ENCODE measurements around the gene PER3. TPM values are rescaled to one million over a fixed set of nuclear protein-coding genes. Genes with fewer than 3 reads are reported as not detected.

Gene PER3
- total and polyA plus RNA-seq, 2 donors from 2014 or later, result 5.1 to 23.8 TPM

DNA sequence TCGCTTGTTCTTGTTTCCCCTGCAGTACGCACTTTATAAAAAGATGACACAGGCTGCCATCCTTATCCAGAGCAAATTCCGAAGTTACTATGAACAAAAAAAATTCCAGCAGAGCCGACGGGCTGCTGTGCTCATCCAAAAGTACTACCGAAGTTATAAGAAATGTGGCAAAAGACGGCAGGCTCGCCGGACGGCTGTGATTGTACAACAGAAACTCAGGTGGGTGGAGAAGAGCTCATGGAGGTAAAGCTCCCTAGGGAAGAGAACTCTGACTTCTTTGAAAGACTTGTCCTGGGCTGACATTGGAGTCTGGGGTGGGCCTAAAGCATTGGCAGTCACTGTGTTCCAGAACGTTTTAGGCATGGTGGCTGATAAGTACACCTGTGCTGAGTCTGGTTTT, 32.9 kb upstream of the PER3 start:
- FAIRE-seq (no peak), DNase-seq (no peak)
- TF ChIP-seq, protein P1, sequence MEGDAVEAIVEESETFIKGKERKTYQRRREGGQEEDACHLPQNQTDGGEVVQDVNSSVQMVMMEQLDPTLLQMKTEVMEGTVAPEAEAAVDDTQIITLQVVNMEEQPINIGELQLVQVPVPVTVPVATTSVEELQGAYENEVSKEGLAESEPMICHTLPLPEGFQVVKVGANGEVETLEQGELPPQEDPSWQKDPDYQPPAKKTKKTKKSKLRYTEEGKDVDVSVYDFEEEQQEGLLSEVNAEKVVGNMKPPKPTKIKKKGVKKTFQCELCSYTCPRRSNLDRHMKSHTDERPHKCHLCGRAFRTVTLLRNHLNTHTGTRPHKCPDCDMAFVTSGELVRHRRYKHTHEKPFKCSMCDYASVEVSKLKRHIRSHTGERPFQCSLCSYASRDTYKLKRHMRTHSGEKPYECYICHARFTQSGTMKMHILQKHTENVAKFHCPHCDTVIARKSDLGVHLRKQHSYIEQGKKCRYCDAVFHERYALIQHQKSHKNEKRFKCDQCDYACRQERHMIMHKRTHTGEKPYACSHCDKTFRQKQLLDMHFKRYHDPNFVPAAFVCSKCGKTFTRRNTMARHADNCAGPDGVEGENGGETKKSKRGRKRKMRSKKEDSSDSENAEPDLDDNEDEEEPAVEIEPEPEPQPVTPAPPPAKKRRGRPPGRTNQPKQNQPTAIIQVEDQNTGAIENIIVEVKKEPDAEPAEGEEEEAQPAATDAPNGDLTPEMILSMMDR (IDR thresholded peaks at IDR 0.05; ENCODE audit: borderline replicate concordance, extremely low read depth, insufficient read depth), result no peak
- intact Hi-C loops (cut with DNase I), result no loop called here
- Histone ChIP-seq H3K4me1 (ENCODE audit: control insufficient read depth in 2 of 3, insufficient read depth in 2 of 3, low read depth in 1 of 3, low read length in 3 of 3) (no peaks in the 10 kb centered on the region), H3K4me3 (ENCODE audit: low read length in 3 of 3) (no peak overlapping the region), H3K27ac (ENCODE audit: low read depth in 2 of 2, low read length in 2 of 2) (no peak overlapping the region), H3K27me3 (ENCODE audit: control insufficient read depth, insufficient read depth, low read length) (no peaks in the 10 kb centered on the region), H3K9ac (ENCODE audit: low read length in 3 of 3) (no peak overlapping the region), H3K9me3 (ENCODE audit: control insufficient read depth in 2 of 3, insufficient read depth in 1 of 3, low read length in 3 of 3) (no peaks in the 10 kb centered on the region), H3K36me3 (ENCODE audit: control insufficient read depth in 2 of 3, insufficient read depth in 3 of 3, low read length in 3 of 3) (no peaks in the 10 kb centered on the region)

DNA sequence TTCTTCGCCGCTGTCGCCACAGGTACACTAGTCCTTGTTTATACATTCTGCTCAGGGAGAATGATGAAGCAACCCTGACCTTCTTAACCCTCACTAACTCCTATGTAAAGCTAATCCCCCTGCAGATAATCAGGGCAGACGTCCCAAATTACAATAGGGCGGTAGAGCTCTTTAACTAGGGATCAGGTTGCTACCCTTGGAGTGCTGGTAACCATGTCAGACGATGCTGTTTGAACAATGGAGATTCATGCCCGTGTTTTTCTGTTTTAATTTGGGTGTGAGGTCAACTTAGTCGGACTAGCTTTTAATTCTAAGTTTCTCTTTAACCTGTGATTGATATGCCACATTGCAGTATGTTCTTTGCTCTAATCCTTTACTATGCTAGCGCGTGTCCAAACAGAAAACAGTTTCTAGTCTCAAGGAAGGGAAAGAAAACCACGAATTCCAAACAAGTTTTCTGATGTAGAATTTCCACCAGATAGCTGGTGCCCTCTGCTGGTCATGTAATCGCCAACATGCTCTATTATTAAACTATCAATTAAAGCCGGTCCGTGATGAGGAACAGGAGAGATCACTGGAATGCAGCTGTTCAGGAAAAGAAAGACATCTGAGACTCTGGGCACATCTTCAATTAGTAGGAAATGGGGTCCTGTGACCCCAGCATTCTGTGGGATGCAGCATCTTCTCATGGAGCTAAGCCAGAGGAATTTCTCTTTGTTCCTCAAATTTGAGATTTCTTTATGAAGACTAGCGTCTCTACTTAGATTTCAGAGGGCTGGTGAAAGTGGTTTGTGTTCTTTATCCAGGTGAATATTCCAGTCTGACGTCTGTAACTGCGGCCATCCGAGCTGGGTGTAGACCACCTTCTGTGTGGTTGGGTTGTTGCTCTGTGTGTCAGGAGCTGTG, 31.3 kb upstream of the PER3 start:
- peak overlapping the region; percentile 36 to 60 (median 56) for H3K4me3 ChIP-seq (ENCODE audit: low read length in 3 of 3)
- intact Hi-C loops (cut with DNase I), result no loop called here
- H3K4me1 ChIP-seq (ENCODE audit: control insufficient read depth in 2 of 3, insufficient read depth in 2 of 3, low read depth in 1 of 3, low read length in 3 of 3), result no peaks in the 10 kb centered on the region
- H3K9me3 ChIP-seq (ENCODE audit: control insufficient read depth in 2 of 3, insufficient read depth in 1 of 3, low read length in 3 of 3), result no peaks in the 10 kb centered on the region
- peak overlapping the region in 2 of 3 donors; percentile 30 to 68 for H3K9ac ChIP-seq (ENCODE audit: low read length in 3 of 3)
- no peaks in the 10 kb centered on the region for H3K27me3 ChIP-seq (ENCODE audit: control insufficient read depth, insufficient read depth, low read length)
- H3K36me3 ChIP-seq (ENCODE audit: control insufficient read depth in 2 of 3, insufficient read depth in 3 of 3, low read length in 3 of 3), result no peaks in the 10 kb centered on the region
- TF ChIP-seq, protein P1 (IDR thresholded peaks at IDR 0.05; ENCODE audit: borderline replicate concordance, extremely low read depth, insufficient read depth), result peak; percentile 90
- peak in 4 of 5 donors; percentile 73 to 93 (median 86) for DNase-seq
- FAIRE-seq, result peak; percentile 96
- no peak overlapping the region for H3K27ac ChIP-seq (ENCODE audit: low read depth in 2 of 2, low read length in 2 of 2)

DNA sequence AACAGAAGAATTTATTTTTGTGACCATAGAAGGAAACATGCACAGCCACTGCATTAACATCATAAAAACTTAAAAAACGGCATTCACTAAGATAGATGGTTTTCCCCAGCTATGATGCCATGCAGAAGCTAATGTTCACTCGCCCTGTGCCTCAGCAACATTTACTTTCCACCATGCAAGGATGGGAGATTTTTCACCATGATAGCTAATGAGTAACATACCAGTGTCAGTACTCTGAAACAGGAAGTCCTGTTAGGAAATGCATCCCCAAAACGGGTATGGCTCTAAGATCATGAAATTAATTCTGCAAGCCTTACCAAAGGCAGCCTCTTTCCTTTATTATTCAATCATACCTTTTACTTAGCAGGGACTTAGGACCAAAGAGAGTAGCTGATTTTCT, 30.4 kb upstream of the PER3 start:
- H3K4me3 ChIP-seq (ENCODE audit: low read length in 3 of 3), result no peak overlapping the region
- H3K36me3 ChIP-seq (ENCODE audit: control insufficient read depth in 2 of 3, insufficient read depth in 3 of 3, low read length in 3 of 3), result no peaks in the 10 kb centered on the region
- no peak overlapping the region for H3K9ac ChIP-seq (ENCODE audit: low read length in 3 of 3)
- H3K9me3 ChIP-seq (ENCODE audit: control insufficient read depth in 2 of 3, insufficient read depth in 1 of 3, low read length in 3 of 3), result no peaks in the 10 kb centered on the region
- TF ChIP-seq, protein P1 (IDR thresholded peaks at IDR 0.05; ENCODE audit: borderline replicate concordance, extremely low read depth, insufficient read depth), result no peak
- H3K4me1 ChIP-seq (ENCODE audit: control insufficient read depth in 2 of 3, insufficient read depth in 2 of 3, low read depth in 1 of 3, low read length in 3 of 3), result no peaks in the 10 kb centered on the region
- FAIRE-seq (no peak), DNase-seq (no peak)
- no peaks in the 10 kb centered on the region for H3K27me3 ChIP-seq (ENCODE audit: control insufficient read depth, insufficient read depth, low read length)
- intact Hi-C loops (cut with DNase I), result no loop called here
- H3K27ac ChIP-seq (ENCODE audit: low read depth in 2 of 2, low read length in 2 of 2), result no peak overlapping the region
